GM12864 (cell line): Measurements from ENCODE around the gene IMP4.
A peak's percentile ranks its signal among the peaks of the same experiment; 100 is the strongest.

Source experiments
- DNase-seq: peaks from one replicate; pipeline ENCODE4 v3.0.0-alpha.2; 2011; ENCODE audit warnings: low read depth
- H3K4me3 ChIP-seq: 2 replicates; pipeline ENCODE4 v1.5.1; 2011; ENCODE audit warnings: mild to moderate bottlenecking, low read depth, low read length, control low read depth
- TF ChIP-seq, protein P1 (sequence below): IDR thresholded peaks from 2 replicates; pipeline ENCODE4 v1.5.1; 2011; ENCODE audit warnings: low read depth, mild to moderate bottlenecking, moderate library complexity, low read length, control low read depth, inconsistent platforms; ENCODE audit errors: missing control alignments

IMP4 gene

DNA sequence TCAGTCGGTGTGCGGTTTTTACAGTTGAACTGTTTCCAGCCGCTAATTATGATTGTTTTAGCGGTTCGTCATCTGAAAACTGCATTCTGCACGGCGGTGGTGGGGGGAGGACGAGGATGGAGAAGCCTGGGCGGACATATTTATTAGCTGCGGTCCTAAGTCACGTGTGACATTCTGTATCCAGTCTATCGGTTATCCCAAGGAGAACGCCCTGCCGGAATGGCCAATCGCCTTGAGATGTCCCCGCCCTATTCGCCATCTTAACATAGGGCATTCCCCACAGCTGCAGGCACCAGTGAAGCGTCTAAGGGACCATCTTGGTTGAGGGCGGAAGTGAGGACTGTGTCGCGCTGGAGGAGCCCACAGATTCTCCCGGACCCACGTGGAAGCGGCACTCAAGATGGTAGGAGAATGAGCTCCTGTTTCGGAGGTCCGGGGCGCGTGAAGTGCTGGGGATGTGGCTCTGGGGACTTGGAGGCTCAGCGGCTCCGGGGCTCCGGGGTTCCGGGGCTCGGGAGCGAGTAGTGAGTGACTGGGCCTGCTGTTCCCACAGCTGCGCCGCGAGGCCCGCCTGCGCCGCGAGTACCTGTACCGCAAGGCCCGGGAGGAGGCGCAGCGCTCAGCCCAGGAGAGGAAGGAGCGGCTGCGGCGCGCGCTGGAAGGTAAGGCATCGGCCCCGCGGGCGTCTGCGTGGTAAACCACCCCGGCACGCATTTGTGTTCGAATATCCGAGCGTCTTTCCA, at the start of gene IMP4:
IMP4 (plus strand) TSS at position 365 of the 743 bp plus-strand sequence; CDS start at position 401, 36 bp downstream.
- TF ChIP-seq, protein P1, sequence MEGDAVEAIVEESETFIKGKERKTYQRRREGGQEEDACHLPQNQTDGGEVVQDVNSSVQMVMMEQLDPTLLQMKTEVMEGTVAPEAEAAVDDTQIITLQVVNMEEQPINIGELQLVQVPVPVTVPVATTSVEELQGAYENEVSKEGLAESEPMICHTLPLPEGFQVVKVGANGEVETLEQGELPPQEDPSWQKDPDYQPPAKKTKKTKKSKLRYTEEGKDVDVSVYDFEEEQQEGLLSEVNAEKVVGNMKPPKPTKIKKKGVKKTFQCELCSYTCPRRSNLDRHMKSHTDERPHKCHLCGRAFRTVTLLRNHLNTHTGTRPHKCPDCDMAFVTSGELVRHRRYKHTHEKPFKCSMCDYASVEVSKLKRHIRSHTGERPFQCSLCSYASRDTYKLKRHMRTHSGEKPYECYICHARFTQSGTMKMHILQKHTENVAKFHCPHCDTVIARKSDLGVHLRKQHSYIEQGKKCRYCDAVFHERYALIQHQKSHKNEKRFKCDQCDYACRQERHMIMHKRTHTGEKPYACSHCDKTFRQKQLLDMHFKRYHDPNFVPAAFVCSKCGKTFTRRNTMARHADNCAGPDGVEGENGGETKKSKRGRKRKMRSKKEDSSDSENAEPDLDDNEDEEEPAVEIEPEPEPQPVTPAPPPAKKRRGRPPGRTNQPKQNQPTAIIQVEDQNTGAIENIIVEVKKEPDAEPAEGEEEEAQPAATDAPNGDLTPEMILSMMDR = no peak
- H3K4me3 ChIP-seq = peak within 1 kb of the TSS; percentile 67

DNA sequence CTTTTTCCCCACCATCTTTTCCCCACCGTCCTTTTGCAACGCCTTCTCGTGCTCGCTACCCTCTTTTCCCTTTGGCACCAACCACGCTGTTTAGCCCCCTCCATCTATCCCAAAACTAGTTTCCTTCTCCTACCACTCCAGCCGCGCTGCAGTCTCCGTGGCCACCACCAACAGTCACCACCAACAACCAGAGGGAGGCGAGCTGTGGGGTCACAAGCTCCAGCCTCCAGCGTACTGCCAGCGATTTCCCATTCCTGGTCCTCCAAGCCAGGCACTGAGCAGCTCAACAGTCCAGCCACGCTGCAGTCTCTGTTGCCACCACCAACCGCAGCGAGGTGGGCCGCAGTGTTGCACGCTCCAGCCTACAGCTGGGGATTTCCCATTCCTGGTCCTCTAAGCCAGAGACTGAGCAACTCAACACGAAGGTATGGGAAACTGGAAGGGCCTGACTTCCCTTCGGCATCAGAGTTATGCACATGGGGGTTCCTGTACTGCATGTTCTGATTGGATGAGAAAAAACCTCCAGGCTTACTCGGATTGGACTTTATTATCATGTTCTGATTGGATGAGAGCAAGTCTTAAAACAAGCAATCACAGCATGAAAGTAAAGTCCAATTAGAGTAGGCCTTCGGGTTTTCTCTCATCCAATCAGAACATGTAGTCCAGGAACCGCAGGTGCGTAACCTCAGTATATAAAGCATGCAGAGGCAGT, 42.3 kb upstream of the IMP4 start:
- TF ChIP-seq, protein P1 = no peak
- DNase-seq = no peak
- no peak overlapping the region for H3K4me3 ChIP-seq

More for the DNA sequence above, at the start of gene IMP4:
- DNase-seq = peak; percentile 99

DNA sequence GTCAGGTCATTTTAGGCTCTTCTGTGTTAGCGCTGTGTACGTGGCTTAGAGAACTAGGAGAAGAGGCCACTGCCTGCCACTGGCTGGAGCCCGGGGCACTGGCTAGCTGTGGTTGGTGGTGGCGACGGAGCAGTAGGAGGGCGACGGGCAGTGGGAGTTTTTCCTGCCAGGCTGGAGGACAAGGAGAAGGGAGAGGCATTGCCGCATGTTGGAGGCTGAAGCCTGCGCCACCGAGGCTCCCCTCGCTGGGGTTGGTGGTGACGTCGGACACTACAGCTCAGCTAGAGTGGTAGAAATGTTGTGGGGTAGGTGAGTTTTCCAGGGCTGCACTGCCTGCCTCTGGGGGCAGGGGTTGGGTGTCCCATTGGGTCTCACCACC, 41.7 kb upstream of the IMP4 start:
- TF ChIP-seq, protein P1 = no peak
- no peak for DNase-seq
- no peak overlapping the region for H3K4me3 ChIP-seq

DNA sequence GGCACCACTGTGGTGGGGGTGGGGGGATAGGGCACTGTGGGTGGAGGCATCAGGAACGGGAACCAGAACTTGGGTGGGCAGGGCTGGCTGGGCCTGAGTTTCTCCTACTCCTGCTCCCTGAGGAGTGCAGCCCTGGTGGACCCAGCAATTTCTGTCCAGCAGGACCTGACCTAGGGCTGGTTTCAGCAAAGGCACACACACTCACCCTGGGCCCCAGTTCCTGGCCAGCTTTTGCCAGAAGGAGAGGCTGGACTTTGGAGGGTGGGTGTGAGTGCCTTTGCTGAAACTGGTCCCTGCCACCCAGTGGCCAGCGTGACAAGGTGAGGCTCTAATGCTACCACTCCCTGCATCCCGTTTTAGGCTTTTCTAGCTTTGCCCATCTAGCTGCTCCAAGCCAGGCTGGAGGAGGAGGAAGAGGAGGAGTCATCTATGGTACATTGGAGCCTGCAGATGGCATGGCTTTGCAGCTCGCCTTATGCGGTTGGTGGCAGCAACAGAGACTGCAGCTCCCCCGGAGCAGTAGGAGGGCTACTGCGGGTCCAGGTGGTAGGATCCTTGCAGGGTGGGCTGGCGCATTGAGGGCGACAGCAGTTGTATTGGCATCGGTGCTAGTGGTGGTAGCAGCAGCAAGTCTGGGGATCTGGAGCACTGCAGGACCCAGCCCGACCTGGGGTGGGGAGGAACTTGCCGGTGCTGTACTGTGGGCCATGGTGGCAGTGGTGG, 40.4 kb upstream of the IMP4 start:
- DNase-seq = no peak
- TF ChIP-seq, protein P1 = peak; percentile 18
- H3K4me3 ChIP-seq = no peak overlapping the region

GRCh38 chr2:130303169-130303568, 39.5 kb upstream of the IMP4 start:
- TF ChIP-seq, protein P1 = no peak
- no peak overlapping the region for H3K4me3 ChIP-seq
- DNase-seq = peak; percentile 53

- TF ChIP-seq, protein P1 = no peak
- no peak overlapping the region for H3K4me3 ChIP-seq
- no peak for DNase-seq
Measured at GRCh38 chr2:130304726-130305125, 38.0 kb upstream of the IMP4 start.
